OCI-LY1 (cell line): ENCODE data around the gene FBXO11.

Experiments used
- EZH2 ChIP-seq: fragments of 200-600 bp; sonication (generic), shearing (Covaris generic); IDR thresholded peaks from 2 replicates; pipeline ENCODE4 v1.8.0; 2017; ENCODE audit warnings: borderline replicate concordance, mixed run types, mild to moderate bottlenecking, antibody characterized with exemption, low read length, moderate library complexity, mixed read lengths
- TF ChIP-seq, protein P1 (sequence below): fragments of 200-600 bp; sonication (generic), shearing (Covaris generic); IDR thresholded peaks from 2 replicates; pipeline ENCODE4 v1.5.1; 2017; ENCODE audit warnings: mild to moderate bottlenecking, antibody characterized with exemption, low read length, moderate library complexity, mixed read lengths

- TF ChIP-seq, protein P1, sequence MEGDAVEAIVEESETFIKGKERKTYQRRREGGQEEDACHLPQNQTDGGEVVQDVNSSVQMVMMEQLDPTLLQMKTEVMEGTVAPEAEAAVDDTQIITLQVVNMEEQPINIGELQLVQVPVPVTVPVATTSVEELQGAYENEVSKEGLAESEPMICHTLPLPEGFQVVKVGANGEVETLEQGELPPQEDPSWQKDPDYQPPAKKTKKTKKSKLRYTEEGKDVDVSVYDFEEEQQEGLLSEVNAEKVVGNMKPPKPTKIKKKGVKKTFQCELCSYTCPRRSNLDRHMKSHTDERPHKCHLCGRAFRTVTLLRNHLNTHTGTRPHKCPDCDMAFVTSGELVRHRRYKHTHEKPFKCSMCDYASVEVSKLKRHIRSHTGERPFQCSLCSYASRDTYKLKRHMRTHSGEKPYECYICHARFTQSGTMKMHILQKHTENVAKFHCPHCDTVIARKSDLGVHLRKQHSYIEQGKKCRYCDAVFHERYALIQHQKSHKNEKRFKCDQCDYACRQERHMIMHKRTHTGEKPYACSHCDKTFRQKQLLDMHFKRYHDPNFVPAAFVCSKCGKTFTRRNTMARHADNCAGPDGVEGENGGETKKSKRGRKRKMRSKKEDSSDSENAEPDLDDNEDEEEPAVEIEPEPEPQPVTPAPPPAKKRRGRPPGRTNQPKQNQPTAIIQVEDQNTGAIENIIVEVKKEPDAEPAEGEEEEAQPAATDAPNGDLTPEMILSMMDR = no peak
- no peak for TF ChIP-seq EZH2
Measured at GRCh38 chr2:47907039-47907781, 912 bp upstream of the FBXO11 start.
